ENCODE results near the gene BHLHA15.

BHLHA15 gene

DNA sequence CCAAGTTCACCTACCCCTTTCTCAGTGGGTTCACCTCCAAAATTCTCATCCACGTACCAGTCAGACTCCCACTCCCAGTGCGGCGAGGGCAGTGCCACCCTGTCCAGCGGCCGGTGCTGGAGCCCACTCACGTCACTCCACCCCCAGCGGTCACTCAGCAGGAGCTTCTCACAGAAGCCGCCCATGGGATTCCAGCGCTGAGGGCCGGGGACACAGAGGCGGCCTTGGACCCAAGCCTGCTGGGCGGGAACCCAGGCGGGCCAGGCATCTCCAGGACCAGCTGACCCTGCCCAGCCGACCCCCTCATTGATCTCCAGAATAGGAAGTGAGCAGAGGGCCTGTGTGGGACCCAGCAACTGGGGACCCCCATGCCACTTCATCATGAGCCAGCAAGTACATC is 33.6 kb downstream of the BHLHA15 start:
- DNase-seq (ENCODE audit: low read depth): no peak

- no peak for DNase-seq (ENCODE audit: low read depth)
Measured at GRCh38 chr7:98248156-98248555, 36.9 kb downstream of the BHLHA15 start.

- no peak for DNase-seq (ENCODE audit: low read depth)
Measured at GRCh38 chr7:98249106-98249505, 37.9 kb downstream of the BHLHA15 start.

DNA sequence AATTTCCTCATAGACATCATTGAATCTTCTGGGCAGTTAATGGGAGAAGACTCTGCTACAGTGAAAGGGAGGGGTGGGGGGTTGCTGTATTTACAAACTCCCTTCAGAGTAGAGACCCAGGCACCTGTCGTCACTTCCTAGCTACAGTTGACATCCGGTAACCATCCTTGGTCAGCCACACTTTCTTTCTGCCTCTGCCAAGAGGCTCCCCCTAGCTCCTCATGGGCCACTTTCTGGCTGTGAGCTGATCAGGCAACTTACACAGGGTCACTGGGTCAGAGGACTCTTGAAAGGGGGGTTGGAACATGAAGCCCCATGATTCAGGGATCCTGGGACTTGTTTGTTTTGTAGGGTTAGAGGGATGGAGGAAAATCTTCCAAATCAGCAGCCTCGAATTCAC is 39.5 kb downstream of the BHLHA15 start:
- no peak for DNase-seq (ENCODE audit: low read depth)

DNA sequence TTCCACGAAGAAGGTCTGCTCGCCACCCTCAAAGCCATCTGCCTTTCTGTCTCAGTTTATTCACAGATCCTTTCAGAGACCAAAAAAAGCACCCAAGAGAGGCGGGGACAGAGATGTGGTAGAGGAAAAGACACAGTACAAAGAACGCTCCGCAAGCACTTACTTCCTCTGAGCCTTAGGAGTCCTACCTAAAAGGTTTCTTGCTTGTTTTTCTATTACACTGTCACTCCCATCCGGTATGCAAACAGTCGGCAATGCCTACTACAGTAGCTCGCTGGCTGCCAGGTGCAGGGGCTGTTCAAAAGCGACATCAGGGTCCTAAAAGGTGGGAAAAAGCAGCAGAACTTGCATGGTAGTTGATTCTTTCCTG is 40.0 kb downstream of the BHLHA15 start:
- DNase-seq (ENCODE audit: low read depth): no peak

DNA sequence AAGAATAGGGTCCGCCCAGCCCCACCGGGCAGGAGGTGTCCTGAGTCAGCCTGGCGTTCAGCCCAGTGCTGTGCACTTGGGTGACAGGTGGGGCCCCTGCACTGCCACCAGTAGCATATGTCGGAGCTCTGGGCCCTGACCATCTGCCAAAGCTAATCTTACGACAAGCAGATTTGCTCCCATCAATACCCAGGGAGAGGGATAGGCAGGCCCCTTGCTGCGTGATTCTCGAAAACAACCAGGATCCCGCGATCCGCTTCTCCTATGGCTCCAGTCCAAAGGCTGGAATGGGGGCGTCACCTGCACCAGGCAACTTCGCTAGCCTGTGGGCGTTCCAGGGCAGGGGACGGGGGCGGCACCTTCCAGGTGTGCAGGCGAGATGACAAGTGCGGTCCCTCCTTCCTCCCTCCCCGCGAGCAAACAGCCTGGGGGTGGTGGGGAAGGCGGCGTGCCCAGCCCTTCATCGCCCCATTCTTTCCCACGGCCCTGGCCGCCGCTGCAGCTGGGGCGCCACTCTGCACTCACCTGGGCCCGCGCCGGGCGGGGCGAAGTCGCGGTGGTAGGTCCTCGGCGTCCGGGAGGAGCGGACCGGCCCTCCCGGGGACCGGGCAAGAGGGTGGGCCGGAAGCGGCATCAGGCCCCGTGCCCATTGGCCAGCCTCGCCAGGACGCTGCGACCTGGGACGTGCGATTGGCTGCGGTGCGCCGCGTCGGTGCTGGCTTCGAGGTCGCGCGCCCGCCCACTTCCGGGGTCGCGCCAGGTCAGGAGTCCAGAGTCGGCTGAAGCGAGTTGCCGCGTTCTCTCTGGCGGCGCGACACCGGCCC is 40.6 kb downstream of the BHLHA15 start, which contains the start of gene TECPR1:
Gene TECPR1, minus strand, starts transcription at position 632 of the 824 bp plus-strand sequence. CDS start 6,086 bp downstream, outside the sequence.
- peak; percentile 73 for DNase-seq (ENCODE audit: low read depth)

GRCh38 chr7:98252425-98253054 is 41.3 kb downstream of the BHLHA15 start:
- no peak for DNase-seq (ENCODE audit: low read depth)

GRCh38 chr7:98254516-98254915 is 43.3 kb downstream of the BHLHA15 start:
- no peak for DNase-seq (ENCODE audit: low read depth)

DNA sequence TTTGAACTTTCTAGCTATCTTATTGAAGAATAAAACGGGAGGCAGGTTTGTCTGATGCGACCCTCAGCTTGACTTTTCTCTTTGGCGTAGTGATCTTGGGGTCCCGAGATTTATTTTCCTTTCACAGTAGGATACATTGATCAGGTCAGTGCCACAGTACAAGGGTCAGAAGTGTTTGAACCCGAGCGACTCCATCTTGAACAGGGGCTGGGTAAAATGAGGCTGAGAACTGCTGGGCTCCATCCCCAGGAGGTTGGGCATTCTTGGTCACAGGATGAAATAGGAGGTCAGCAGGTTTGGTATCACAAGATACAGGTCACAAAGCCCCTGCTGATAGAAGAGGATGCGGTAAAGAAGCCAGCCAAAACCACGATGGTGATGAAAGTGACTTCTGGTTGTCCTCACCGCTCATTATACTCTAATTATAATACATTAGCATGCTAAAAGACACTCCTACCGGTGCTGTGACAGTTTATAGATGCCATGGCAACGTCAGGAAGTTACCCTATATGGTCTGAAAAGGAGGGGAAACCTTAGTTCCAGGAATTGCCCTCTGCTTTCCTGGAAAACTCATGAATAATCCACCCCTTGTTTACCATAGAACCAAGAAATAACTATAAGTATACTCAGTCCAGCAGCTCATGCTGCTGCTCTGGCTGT is 43.8 kb downstream of the BHLHA15 start:
- DNase-seq (ENCODE audit: low read depth): no peak

DNA sequence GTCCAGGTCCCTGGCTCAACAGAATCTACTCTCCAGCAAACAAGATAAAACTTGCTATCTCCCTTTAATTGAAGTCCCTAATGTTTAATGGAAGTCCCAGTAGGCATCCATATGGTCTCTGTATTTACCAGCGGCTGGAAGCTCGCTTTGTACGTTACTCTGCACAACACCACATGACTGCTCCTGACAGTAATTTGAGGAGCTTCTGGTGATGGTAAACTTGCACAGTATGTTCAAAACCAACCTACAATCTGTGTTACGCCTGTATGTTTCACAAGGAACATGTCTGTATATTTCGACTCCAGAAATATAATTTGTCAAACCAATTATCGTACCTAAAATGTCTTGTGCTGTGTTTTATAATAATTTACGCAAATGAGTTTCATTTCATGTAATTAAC is 45.2 kb downstream of the BHLHA15 start:
- DNase-seq (ENCODE audit: low read depth): no peak

DNA sequence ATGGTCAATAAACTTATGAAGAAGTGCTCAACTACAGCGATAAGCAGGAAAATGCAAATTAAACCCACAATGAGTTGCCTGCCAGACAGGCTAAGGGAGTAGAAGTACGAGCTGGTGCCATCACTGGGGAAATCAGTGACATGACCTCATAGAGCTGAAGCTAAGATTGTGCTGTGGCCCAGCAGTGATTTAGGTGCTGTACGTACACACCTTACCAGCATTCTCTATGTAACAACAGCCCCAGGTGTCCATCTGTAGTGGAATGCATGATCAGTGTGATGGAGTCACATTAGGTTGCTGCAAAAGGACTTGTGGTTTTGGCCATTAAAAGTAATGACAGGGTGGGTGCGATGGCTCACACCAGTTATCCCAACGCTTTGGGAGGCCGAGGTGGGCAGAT is 46.5 kb downstream of the BHLHA15 start:
- DNase-seq (ENCODE audit: low read depth): no peak
